ENCODE measurements around the gene ZNF442. TPM values are rescaled to one million over a fixed set of nuclear protein-coding genes. Genes with fewer than 3 reads are reported as not detected.
"Not testable (repeated sequence)": the region's sequence is repeated elsewhere in the genome, so short reads cannot be mapped to it uniquely, and the experiment has no call there.

Gene ZNF442

GRCh38 chr19:12314553-12314952, 50.9 kb downstream of the ZNF442 start:
- Histone ChIP-seq H3K4me1 (ENCODE audit: control insufficient read depth, insufficient read depth, low read length) (no peaks in the 10 kb centered on the region), H3K9me3 (replicated peaks; ENCODE audit: low read length) (peaks cover 16% of the 10 kb centered on the region), H3K4me3 (ENCODE audit: low read length) (no peak overlapping the region), H3K36me3 (ENCODE audit: insufficient read depth, low read length) (peaks cover 14% of the 10 kb centered on the region), H3K9ac (ENCODE audit: low read depth, low read length) (no peak overlapping the region), H3K4me2 (ENCODE audit: low read length) (no peak overlapping the region), H3K27me3 (ENCODE audit: control insufficient read depth, insufficient read depth, low read length) (no peaks in the 10 kb centered on the region)

GRCh38 chr19:12308891-12309290, 56.6 kb downstream of the ZNF442 start:
- H3K4me1 ChIP-seq (ENCODE audit: control insufficient read depth, insufficient read depth, low read length); H3K27me3 ChIP-seq (ENCODE audit: control insufficient read depth, insufficient read depth, low read length); H3K9ac ChIP-seq (ENCODE audit: low read depth, low read length); H3K4me3 ChIP-seq (ENCODE audit: low read length); H3K9me3 ChIP-seq (replicated peaks; ENCODE audit: low read length); H3K36me3 ChIP-seq (ENCODE audit: insufficient read depth, low read length); H3K4me2 ChIP-seq (ENCODE audit: low read length): not testable (repeated sequence)

Small RNA genes lying within 50 kb of the gene (small RNA-seq; reads per million reads assigned to genes)
- not detected for gene RPS29P23
